Gastroesophageal sphincter (tissue), 3 donors: Measurements from ENCODE around the gene SLC38A1.

Experiments used
- CTCF ChIP-seq, 4 experiments: fragments of 200-600 bp in 2 of 4; fragments of 450-650 bp in 2 of 4; sonication (generic) in 1 of 4; IDR thresholded peaks; one replicate each; pipeline ENCODE4 v1.5.1; 2017 to 2019; ENCODE audit warnings: antibody characterized with exemption in 4 of 4, mild to moderate bottlenecking in 2 of 4, moderate library complexity in 2 of 4
- EP300 ChIP-seq: sonication (generic); formaldehyde crosslinking; IDR thresholded peaks from one replicate; pipeline ENCODE4 v1.6.1; 2017; ENCODE audit warnings: antibody characterized with exemption, mild to moderate bottlenecking

- TF ChIP-seq CTCF (IDR thresholded peaks at IDR 0.05) (no peak), EP300 (no peak)
Measured at GRCh38 chr12:46158501-46158900, 110.3 kb downstream of the SLC38A1 start.
